ENCODE measurements around the gene ADAMTSL3.

The ADAMTSL3 gene

GRCh38 chr15:83928878-83929418, 275.0 kb downstream of the ADAMTSL3 start:
- TF ChIP-seq MAX (IDR thresholded peaks at IDR 0.05) (no peak), CREB1 (IDR thresholded peaks at IDR 0.05; ENCODE audit: low read depth) (no peak), NFIC (IDR thresholded peaks at IDR 0.05) (no peak), ZBTB7A (IDR thresholded peaks at IDR 0.05; ENCODE audit: low read depth) (no peak), RAD21 (IDR thresholded peaks at IDR 0.05; ENCODE audit: low read depth) (no peak), TCF12 (IDR thresholded peaks at IDR 0.05; ENCODE audit: low read depth) (no peak), USF1 (IDR thresholded peaks at IDR 0.05) (no peak), EGR1 (IDR thresholded peaks at IDR 0.05) (no peak), CEBPB (IDR thresholded peaks at IDR 0.05) (no peak), REST (IDR thresholded peaks at IDR 0.05; ENCODE audit: low read depth) (no peak), EP300 (IDR thresholded peaks at IDR 0.05; ENCODE audit: borderline replicate concordance) (no peak), TAF1 (IDR thresholded peaks at IDR 0.05; ENCODE audit: low read depth) (no peak), TEAD4 (IDR thresholded peaks at IDR 0.05) (no peak), YY1 (IDR thresholded peaks at IDR 0.05; ENCODE audit: low read depth) (no peak)

- TF ChIP-seq TAF1 (IDR thresholded peaks at IDR 0.05; ENCODE audit: low read depth) = no peak
- TF ChIP-seq MAX (IDR thresholded peaks at IDR 0.05) = no peak
- no peak for TF ChIP-seq TCF12 (IDR thresholded peaks at IDR 0.05; ENCODE audit: low read depth)
- TF ChIP-seq FOXM1 (IDR thresholded peaks at IDR 0.05; ENCODE audit: borderline replicate concordance, low read depth) = no peak
- TF ChIP-seq EGR1 (IDR thresholded peaks at IDR 0.05) = no peak
- TF ChIP-seq CREB1 (IDR thresholded peaks at IDR 0.05; ENCODE audit: low read depth) = no peak
- no peak for TF ChIP-seq TEAD4 (IDR thresholded peaks at IDR 0.05)
- no peak for TF ChIP-seq USF1 (IDR thresholded peaks at IDR 0.05)
- no peak for TF ChIP-seq CEBPB (IDR thresholded peaks at IDR 0.05)
These were observed 275.7 kb downstream of the ADAMTSL3 start for GRCh38 chr15:83929619-83930018.

- no peak for TF ChIP-seq NFIC (IDR thresholded peaks at IDR 0.05)
- no peak for TF ChIP-seq TEAD4 (IDR thresholded peaks at IDR 0.05)
- TF ChIP-seq CREB1 (IDR thresholded peaks at IDR 0.05; ENCODE audit: low read depth) = no peak
- TF ChIP-seq TAF1 (IDR thresholded peaks at IDR 0.05; ENCODE audit: low read depth) = no peak
- no peak for TF ChIP-seq ZBTB7A (IDR thresholded peaks at IDR 0.05; ENCODE audit: low read depth)
- TF ChIP-seq USF1 (IDR thresholded peaks at IDR 0.05) = no peak
- TF ChIP-seq REST (IDR thresholded peaks at IDR 0.05; ENCODE audit: low read depth) = no peak
- no peak for TF ChIP-seq MAX (IDR thresholded peaks at IDR 0.05)
- TF ChIP-seq FOXM1 (IDR thresholded peaks at IDR 0.05; ENCODE audit: borderline replicate concordance, low read depth) = no peak
- TF ChIP-seq CEBPB (IDR thresholded peaks at IDR 0.05) = no peak
- no peak for TF ChIP-seq EP300 (IDR thresholded peaks at IDR 0.05; ENCODE audit: borderline replicate concordance)
- TF ChIP-seq YY1 (IDR thresholded peaks at IDR 0.05; ENCODE audit: low read depth) = no peak
- TF ChIP-seq EGR1 (IDR thresholded peaks at IDR 0.05) = no peak
- no peak for TF ChIP-seq RAD21 (IDR thresholded peaks at IDR 0.05; ENCODE audit: low read depth)
- no peak for TF ChIP-seq TCF12 (IDR thresholded peaks at IDR 0.05; ENCODE audit: low read depth)
These were observed 276.7 kb downstream of the ADAMTSL3 start for GRCh38 chr15:83930392-83931212.

GRCh38 chr15:83935774-83936173, 281.9 kb downstream of the ADAMTSL3 start:
- no peak for TF ChIP-seq TEAD4 (IDR thresholded peaks at IDR 0.05)
- no peak for TF ChIP-seq EGR1 (IDR thresholded peaks at IDR 0.05)
- TF ChIP-seq ZBTB7A (IDR thresholded peaks at IDR 0.05; ENCODE audit: low read depth) = no peak
- TF ChIP-seq TCF12 (IDR thresholded peaks at IDR 0.05; ENCODE audit: low read depth) = no peak
- TF ChIP-seq NFIC (IDR thresholded peaks at IDR 0.05) = no peak
- no peak for TF ChIP-seq EP300 (IDR thresholded peaks at IDR 0.05; ENCODE audit: borderline replicate concordance)
- no peak for TF ChIP-seq USF1 (IDR thresholded peaks at IDR 0.05)
- TF ChIP-seq MAX (IDR thresholded peaks at IDR 0.05) = no peak
